HepG2 (cell line): Measurements from ENCODE around the gene CUTC. TPM values are rescaled to one million over a fixed set of nuclear protein-coding genes. Genes with fewer than 3 reads are reported as not detected.

Experiments used
- ATAC-seq: fragments of 200-7000 bp; cut with Tn5 transposase; 3 replicates; pipeline ENCODE4 v1.9.1; 2020; ENCODE audit warnings: mild to moderate bottlenecking, moderate library complexity
- BruUV-seq: library from RNA; stranded (reverse); fragments of 400-500 nt; replicated peaks from 2 replicates; lab custom pipeline; 2021; lab: Mats Ljungman, UMichigan
- CTCF ChIA-PET: fragments of 300-600 bp; formaldehyde crosslinking; extraction: SDS; loops from one replicate; lab custom pipeline; 2021; ENCODE audit warnings: low total read pairs, inconsistent platforms, low intra/inter-chr PET ratio; lab: Yijun Ruan, JAX
- POLR2A ChIA-PET: fragments of 350-600 bp; sonication (Branson Sonifier 250); formaldehyde crosslinking; loops from one replicate; lab custom pipeline; 2020; ENCODE audit warnings: antibody characterized with exemption, inconsistent platforms; lab: Yijun Ruan, JAX
- DNase-seq: peaks from one replicate; pipeline ENCODE4 v3.0.0-alpha.2; 2015; ENCODE audit warnings: low spot score
- FAIRE-seq: peaks from 3 replicates; lab custom pipeline; 2011; peaks lifted over from hg19 to GRCh38; lab: Jason Lieb, UNC
- H2AFZ ChIP-seq: one replicate; pipeline ENCODE4 v1.6.1; 2011; ENCODE audit warnings: low read length, inconsistent platforms
- H3K27ac ChIP-seq: fragments of 300-600 bp; 3 replicates; pipeline ENCODE4 v1.8.0; 2011; ENCODE audit warnings: mixed run types, mild to moderate bottlenecking, mixed read lengths, low read length, inconsistent platforms; ENCODE audit not compliant: insufficient read depth; ENCODE audit errors: extremely low read length
- H3K27me3 ChIP-seq, 2 experiments: fragments of 200-600 bp in 1 of 2; 2 replicates in 1 of 2; 3 replicates in 1 of 2; pipeline versions ENCODE4 v1.6.0 to v1.8.0; 2011; ENCODE audit warnings: low read length in 2 of 2, mild to moderate bottlenecking in 2 of 2, moderate library complexity in 2 of 2, inconsistent platforms in 1 of 2; ENCODE audit not compliant: insufficient read depth in 2 of 2, control insufficient read depth in 1 of 2
- H3K36me3 ChIP-seq, 2 experiments: fragments of 200-600 bp in 1 of 2; replicated peaks in 1 of 2; 2 replicates in 1 of 2; 3 replicates in 1 of 2; pipeline versions ENCODE4 v1.5.1 to v1.8.0; 2011; ENCODE audit warnings: low read length in 2 of 2, inconsistent platforms in 1 of 2; ENCODE audit not compliant: insufficient read depth in 2 of 2, control insufficient read depth in 1 of 2
- H3K4me1 ChIP-seq: 2 replicates; pipeline ENCODE4 v1.5.1; 2012; ENCODE audit warnings: low read length, inconsistent platforms; ENCODE audit not compliant: insufficient read depth
- H3K4me2 ChIP-seq: 2 replicates; pipeline ENCODE4 v1.6.0; 2011; ENCODE audit warnings: low read depth, low read length, inconsistent platforms
- H3K4me3 ChIP-seq, 3 experiments: fragments of 200-600 bp in 1 of 3; sonication (generic), shearing (Covaris generic) in 1 of 3; replicated peaks in 1 of 3; 2 replicates each; pipeline ENCODE4 v1.5.1; 2011 to 2016; ENCODE audit warnings: low read length in 3 of 3, inconsistent platforms in 2 of 3, low read depth in 2 of 3, mild to moderate bottlenecking in 2 of 3, control low read depth in 1 of 3, mixed read lengths in 1 of 3; ENCODE audit not compliant: insufficient read depth in 1 of 3
- H3K79me2 ChIP-seq: one replicate; pipeline ENCODE4 v1.6.1; 2011; ENCODE audit warnings: low read length, inconsistent platforms; ENCODE audit not compliant: insufficient read depth
- H3K9ac ChIP-seq: 2 replicates; pipeline ENCODE4 v1.6.0; 2011; ENCODE audit warnings: mild to moderate bottlenecking, low read depth, low read length, inconsistent platforms; ENCODE audit not compliant: insufficient read depth
- H3K9me3 ChIP-seq: 2 replicates; pipeline ENCODE4 v1.5.1; 2012; ENCODE audit warnings: mild to moderate bottlenecking, low read length
- H4K20me1 ChIP-seq: 2 replicates; pipeline ENCODE4 v1.6.0; 2011; ENCODE audit warnings: inconsistent platforms, mild to moderate bottlenecking, low read length, moderate library complexity; ENCODE audit not compliant: insufficient read depth
- ARNTL ChIP-seq: sonication (generic); formaldehyde crosslinking; IDR thresholded peaks from 2 replicates; pipeline ENCODE4 v1.4.0; 2020; ENCODE audit warnings: mild to moderate bottlenecking, missing genetic modification reagents
- BHLHE40 ChIP-seq: IDR thresholded peaks from 2 replicates; pipeline ENCODE4 v1.6.1; 2011; ENCODE audit warnings: low read length, improper control_type of control experiment
- CBX1 ChIP-seq: IDR thresholded peaks from one replicate; pipeline ENCODE4 v1.6.1; 2016; ENCODE audit warnings: antibody characterized with exemption, low read depth
- FOSL2 ChIP-seq: sonication (generic); formaldehyde crosslinking; IDR thresholded peaks from 2 replicates; pipeline ENCODE4 v1.4.0; 2020; ENCODE audit warnings: missing genetic modification reagents
- FUBP1 ChIP-seq: sonication (generic); formaldehyde crosslinking; IDR thresholded peaks from 2 replicates; pipeline ENCODE4 v1.5.1; 2020; ENCODE audit warnings: missing genetic modification reagents, mild to moderate bottlenecking, borderline replicate concordance
- HES4 ChIP-seq: sonication (generic); formaldehyde crosslinking; IDR thresholded peaks from 2 replicates; pipeline ENCODE4 v1.9.0; 2021; ENCODE audit warnings: mild to moderate bottlenecking, missing genetic modification reagents, borderline replicate concordance
- NFYC ChIP-seq: IDR thresholded peaks from 2 replicates; pipeline ENCODE4 v1.6.1; 2016; ENCODE audit warnings: missing genetic modification reagents, missing compliant biosample characterization
- ONECUT2 ChIP-seq: sonication (generic); formaldehyde crosslinking; IDR thresholded peaks from 2 replicates; pipeline ENCODE4 v1.4.0; 2020; ENCODE audit warnings: missing genetic modification reagents
- PPARG ChIP-seq: conservative IDR thresholded peaks from 2 replicates; pipeline ENCODE4 v1.6.1; 2016; ENCODE audit warnings: missing biosample characterization, missing genetic modification reagents
- SMC3 ChIP-seq: IDR thresholded peaks from 2 replicates; pipeline ENCODE4 v1.6.1; 2011; ENCODE audit warnings: low read length, improper control_type of control experiment
- SMYD3 ChIP-seq: sonication (generic); formaldehyde crosslinking; IDR thresholded peaks from 2 replicates; pipeline ENCODE4 v1.8.1; 2023; ENCODE audit warnings: mild to moderate bottlenecking, missing genetic modification reagents
- STAT5B ChIP-seq: sonication (generic); formaldehyde crosslinking; IDR thresholded peaks from 2 replicates; pipeline ENCODE4 v1.4.0; 2020; ENCODE audit warnings: missing genetic modification reagents
- TFDP1 ChIP-seq: IDR thresholded peaks from 2 replicates; pipeline ENCODE4 v1.6.1; 2016; ENCODE audit warnings: missing compliant biosample characterization, missing genetic modification reagents, borderline replicate concordance
- ZNF205 ChIP-seq: IDR thresholded peaks from 2 replicates; pipeline ENCODE4 v1.6.1; 2018; ENCODE audit warnings: missing biosample characterization, missing genetic modification reagents
- ZNF234 ChIP-seq: sonication (generic); formaldehyde crosslinking; conservative IDR thresholded peaks from 2 replicates; pipeline ENCODE4 v1.5.1; 2020; ENCODE audit warnings: mild to moderate bottlenecking, missing genetic modification reagents
- ZNF577 ChIP-seq: sonication (generic); formaldehyde crosslinking; IDR thresholded peaks from 2 replicates; pipeline ENCODE4 v1.4.0; 2020; ENCODE audit warnings: mild to moderate bottlenecking, low read depth, missing genetic modification reagents, borderline replicate concordance
- ZNF607 ChIP-seq: sonication (generic); formaldehyde crosslinking; IDR thresholded peaks from 2 replicates; pipeline ENCODE4 v1.5.1; 2020; ENCODE audit warnings: missing genetic modification reagents, mild to moderate bottlenecking, borderline replicate concordance
- WGBS: methylation state at CpG from one replicate; pipeline ENCODE4 v1.1.6; 2017; ENCODE audit warnings: low lambda C conversion rate; 5-methylcytosine and 5-hydroxymethylcytosine counted together
- in situ Hi-C: cut with HindIII; loops from 2 replicates; pipeline ENCODE4 v1.10.0; 2017; ENCODE audit warnings: low pct_unique_long_range_greater_than_20kb; ENCODE audit not compliant: extremely low pct_ligation_motif_present
- intact Hi-C: fragments of 100-400 bp; cut with micrococcal nuclease; formaldehyde crosslinking; loops from one replicate; pipeline ENCODE4 v1.10.0; 2022; ENCODE audit not compliant: unreplicated experiment
- polyA plus RNA-seq, 8 experiments: library from polyadenylated mRNA; depleted of rRNA in 3 of 8; stranded (reverse) in 7 of 8; unstranded in 1 of 8; fragments of >200 nt; fragmentation: Illumina TruSeq in 4 of 8; extraction: Trizol in 4 of 8; gene quantifications; 2 replicates each; pipeline versions ENCODE4 v1.2.1 to v1.2.3, GENCODE V29; 2011 to 2016; ENCODE audit warnings: low read depth in 4 of 8, missing spikeins in 1 of 8, mixed read lengths in 1 of 8; ENCODE audit not compliant: insufficient read depth in 1 of 8
- total RNA-seq, 5 experiments: library from RNA; depleted of rRNA; stranded (reverse); fragments of >200 nt; fragmentation: Illumina TruSeq; extraction: Trizol; gene quantifications; 2 replicates each; pipeline ENCODE4 v1.2.3, GENCODE V29; 2016; ENCODE audit warnings: low read depth in 1 of 5

CUTC gene
- total and polyA plus RNA-seq, 2 of the 13 experiments (the other 11 are each of a cell fraction or from before 2014, with no cell fraction given), result 22.3 to 25.8 TPM

- FAIRE-seq (no peak), DNase-seq (no peak), ATAC-seq (no peak)
- no peak for TF ChIP-seq ZNF607 (CRISPR knock-in tag)
- no peak for TF ChIP-seq ZNF234
- TF ChIP-seq FUBP1 (CRISPR knock-in tag), result no peak
- no peak for TF ChIP-seq ARNTL (CRISPR knock-in tag)
- TF ChIP-seq PPARG (CRISPR knock-in tag), result no peak
- no peak for TF ChIP-seq FOSL2 (CRISPR knock-in tag)
- no peak for TF ChIP-seq NFYC
- TF ChIP-seq ONECUT2 (CRISPR knock-in tag), result no peak
- no peak for TF ChIP-seq SMC3
- TF ChIP-seq SMYD3 (CRISPR knock-in tag), result no peak
- no peak for TF ChIP-seq HES4 (CRISPR knock-in tag)
- TF ChIP-seq BHLHE40, result no peak
- no peak for TF ChIP-seq ZNF577 (CRISPR knock-in tag)
- no peak for TF ChIP-seq STAT5B (CRISPR knock-in tag)
- TF ChIP-seq CBX1, result no peak
- TF ChIP-seq ZNF205, result no peak
- no peak for TF ChIP-seq TFDP1 (CRISPR knock-in tag)
- H3K27ac ChIP-seq, result no peak overlapping the region
- no peak overlapping the region for H2AFZ ChIP-seq
- CTCF ChIA-PET, result no interaction called here
- H3K4me3 ChIP-seq, result no peak overlapping the region
- no peaks in the 10 kb centered on the region for H4K20me1 ChIP-seq
- H3K79me2 ChIP-seq, result no peaks in the 10 kb centered on the region
- POLR2A ChIA-PET, result no interaction called here
- WGBS, result 97% methylated on average over 5 of the region's 5 CpGs
- BruUV-seq, result no TSS peak
- no peaks in the 10 kb centered on the region for H3K9me3 ChIP-seq
- H3K36me3 ChIP-seq, result peaks cover 17 to 63% of the 10 kb centered on the region in 2 experiments
- intact Hi-C loops (loop anchor here (5.0 kb wide), 1 partner anchor 277 kb away; no protein-coding TSS in a partner anchor), in situ Hi-C loops (loop anchor here (10.0 kb wide), 1 partner anchor 90 kb away; the partner anchor contains the start of gene SLC25A28)
- H3K4me2 ChIP-seq, result no peak overlapping the region
- H3K27me3 ChIP-seq, result no peaks in the 10 kb centered on the region
- H3K9ac ChIP-seq, result no peak overlapping the region
- H3K4me1 ChIP-seq, result no peaks in the 10 kb centered on the region
Observed at GRCh38 chr10:99714446-99714845, 17.6 kb upstream of the CUTC start.
